Activated naive CD8-positive, alpha-beta T cell treated with anti-CD3 and anti-CD28 coated beads, Interleukin-2, amount 10 ng/mL, durations not matched to agents 7 days and 5 days (primary cell): ENCODE results near the gene POP7. TPM values are rescaled to one million over a fixed set of nuclear protein-coding genes. Genes with fewer than 3 reads are reported as not detected.

Experiments used
- total RNA-seq, 2 experiments: library from RNA; stranded (reverse); gene quantifications; one replicate each; pipeline ENCODE4 v1.2.3, GENCODE V29; 2021

Gene POP7
- total RNA-seq, 2 experiments from 2014 or later, result 29.6 to 32.8 TPM

Other genes with a start within 250 kb of the POP7 start
- 1 to 10 TPM; 3.5 to 5.9 TPM for gene SPACDR, start 241.9 kb upstream of the POP7 start, total RNA-seq
- 100 to 1,000 TPM; 157 to 159 TPM for gene TSC22D4, start 226.9 kb upstream of the POP7 start, total RNA-seq
- under 1 TPM; 0.42 to 0.54 TPM for gene NYAP1, start 222.2 kb upstream of the POP7 start, total RNA-seq
- gene AGFG2, start 166.9 kb upstream of the POP7 start, total RNA-seq, result 10 to 100 TPM; 51.6 to 54.7 TPM
- gene SAP25, start 132.2 kb upstream of the POP7 start, total RNA-seq, result 10 to 100 TPM; 54.3 to 57.6 TPM
- gene LRCH4, start 120.0 kb upstream of the POP7 start, total RNA-seq, result 100 to 1,000 TPM; 239 to 258 TPM
- 1 to 10 TPM; 1.1 to 1.2 TPM for gene FBXO24, start 119.8 kb upstream of the POP7 start, total RNA-seq
- gene PCOLCE, start 103.8 kb upstream of the POP7 start, total RNA-seq, result 10 to 100 TPM; 14.4 to 16.4 TPM
- 10 to 100 TPM; 27.4 TPM for gene MOSPD3, start 93.6 kb upstream of the POP7 start, total RNA-seq
- 10 to 100 TPM in 1 of 2 experiments, 1 to 10 TPM in 1; 9.1 to 11.0 TPM for gene TFR2, start 64.6 kb upstream of the POP7 start, total RNA-seq
- not detected for gene ACTL6B, start 49.7 kb upstream of the POP7 start, total RNA-seq
- 100 to 1,000 TPM; 203 to 216 TPM for gene GNB2, start 32.4 kb upstream of the POP7 start, total RNA-seq
- 10 to 100 TPM; 71.5 to 75.2 TPM for gene GIGYF1, start 11.9 kb upstream of the POP7 start, total RNA-seq
- gene EPO, start 14.3 kb downstream of the POP7 start, total RNA-seq, result under 1 TPM in 1 of 2 experiments, not detected in 1; 0.22 TPM
- gene ZAN, start 27.5 kb downstream of the POP7 start, total RNA-seq, result not detected
- gene EPHB4, start 121.4 kb downstream of the POP7 start, total RNA-seq, result 1 to 10 TPM; 3.1 to 3.3 TPM
- gene SLC12A9, start 146.6 kb downstream of the POP7 start, total RNA-seq, result 10 to 100 TPM; 39.0 to 41.2 TPM
- 10 to 100 TPM; 25.6 to 28.0 TPM for gene TRIP6, start 161.3 kb downstream of the POP7 start, total RNA-seq
- gene SRRT, start 169.0 kb downstream of the POP7 start, total RNA-seq, result 100 to 1,000 TPM; 251 to 255 TPM
- 1 to 10 TPM; 3.0 to 4.7 TPM for gene UFSP1, start 183.6 kb downstream of the POP7 start, total RNA-seq
- gene ACHE, start 189.8 kb downstream of the POP7 start, total RNA-seq, result under 1 TPM in 1 of 2 experiments, not detected in 1; 0.34 TPM
- not detected for gene MUC3A, start 243.4 kb downstream of the POP7 start, total RNA-seq